Peyer's patch (tissue), 4 donors: ENCODE results near the gene IKBIP. TPM values are rescaled to one million over a fixed set of nuclear protein-coding genes. Genes with fewer than 3 reads are reported as not detected.

Source experiments
- DNase-seq, 3 donors: peaks; one replicate each; pipeline ENCODE4 v3.0.0-alpha.2; 2017 to 2019
- H3K27ac ChIP-seq, 4 donors: fragments of 200-600 bp; sonication (generic); one replicate each; pipeline ENCODE4 v1.5.1; 2016 to 2019
- H3K27me3 ChIP-seq, 2 donors: fragments of 200-600 bp; sonication (generic); one replicate each; pipeline ENCODE4 v1.5.1; 2019
- H3K36me3 ChIP-seq, 3 donors: fragments of 200-600 bp; sonication (generic); one replicate each; pipeline ENCODE4 v1.5.1; 2016 to 2019
- H3K4me1 ChIP-seq, 4 donors: fragments of 200-600 bp; sonication (generic); one replicate each; pipeline ENCODE4 v1.5.1; 2016 to 2019
- H3K4me3 ChIP-seq, 4 donors: fragments of 200-600 bp; sonication (generic); 1 replicate in 3 of 4; 2 replicates in 1 of 4; pipeline ENCODE4 v1.5.1; 2016 to 2019; ENCODE audit warnings: mild to moderate bottlenecking in 1 of 4
- H3K9me3 ChIP-seq, 4 donors: fragments of 200-600 bp; sonication (generic); one replicate each; pipeline ENCODE4 v1.5.1; 2016 to 2019; ENCODE audit warnings: mild to moderate bottlenecking in 1 of 4
- POLR2A ChIP-seq, 2 donors: fragments of 450-650 bp; IDR thresholded peaks; one replicate each; pipeline ENCODE4 v1.5.1; 2017; ENCODE audit warnings: antibody characterized with exemption in 2 of 2, mild to moderate bottlenecking in 2 of 2, moderate library complexity in 2 of 2
- total RNA-seq, 4 donors: library from RNA; depleted of rRNA; stranded (reverse); fragments of >200 nt; gene quantifications; one replicate each; pipeline ENCODE4 v1.1.0, GENCODE V29; 2016
- TF ChIP-seq, protein P1 (sequence below), 6 experiments: fragments of 450-650 bp in 4 of 6; fragments of 200-600 bp in 2 of 6; sonication (generic) in 1 of 6; IDR thresholded peaks; one replicate each; pipeline ENCODE4 v1.5.1; 2017 to 2019; ENCODE audit warnings: antibody characterized with exemption in 6 of 6, mild to moderate bottlenecking in 3 of 6, moderate library complexity in 1 of 6

IKBIP gene
- total RNA-seq, 4 donors from 2014 or later = 2.6 to 10.7 (median 3.8) TPM; not detected in 1

DNA sequence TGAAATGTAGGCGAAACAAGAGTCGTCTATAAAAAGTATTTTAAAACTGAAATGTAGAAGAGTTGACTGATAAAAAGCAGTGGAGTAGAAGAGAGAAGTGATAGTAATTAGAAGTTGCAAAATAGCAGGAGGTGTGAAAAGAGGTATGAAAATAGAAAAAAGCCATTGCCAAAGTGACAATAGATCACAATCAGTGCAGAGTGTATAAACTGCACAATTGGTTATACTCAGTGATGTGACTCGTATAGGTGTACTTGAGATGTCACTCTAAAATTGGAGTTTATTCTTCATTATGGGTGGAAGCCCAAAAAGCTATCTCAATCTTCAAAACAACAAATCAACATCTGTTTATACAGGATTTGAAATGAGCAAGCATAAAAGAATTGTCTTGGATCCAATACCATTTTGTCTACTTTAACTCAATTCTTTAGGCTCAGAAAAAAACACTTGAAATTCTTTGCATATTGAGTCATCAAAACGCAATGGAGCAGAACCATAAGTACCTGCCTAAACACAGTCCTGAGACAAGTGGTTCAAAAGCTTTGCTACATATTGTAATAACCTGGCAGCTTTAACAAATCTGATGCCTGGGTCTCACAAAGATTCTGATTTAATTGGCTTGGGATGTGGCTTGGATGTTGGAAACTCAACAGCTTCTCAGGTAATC is 8.8 kb downstream of the IKBIP start:
- TF ChIP-seq, protein P1, sequence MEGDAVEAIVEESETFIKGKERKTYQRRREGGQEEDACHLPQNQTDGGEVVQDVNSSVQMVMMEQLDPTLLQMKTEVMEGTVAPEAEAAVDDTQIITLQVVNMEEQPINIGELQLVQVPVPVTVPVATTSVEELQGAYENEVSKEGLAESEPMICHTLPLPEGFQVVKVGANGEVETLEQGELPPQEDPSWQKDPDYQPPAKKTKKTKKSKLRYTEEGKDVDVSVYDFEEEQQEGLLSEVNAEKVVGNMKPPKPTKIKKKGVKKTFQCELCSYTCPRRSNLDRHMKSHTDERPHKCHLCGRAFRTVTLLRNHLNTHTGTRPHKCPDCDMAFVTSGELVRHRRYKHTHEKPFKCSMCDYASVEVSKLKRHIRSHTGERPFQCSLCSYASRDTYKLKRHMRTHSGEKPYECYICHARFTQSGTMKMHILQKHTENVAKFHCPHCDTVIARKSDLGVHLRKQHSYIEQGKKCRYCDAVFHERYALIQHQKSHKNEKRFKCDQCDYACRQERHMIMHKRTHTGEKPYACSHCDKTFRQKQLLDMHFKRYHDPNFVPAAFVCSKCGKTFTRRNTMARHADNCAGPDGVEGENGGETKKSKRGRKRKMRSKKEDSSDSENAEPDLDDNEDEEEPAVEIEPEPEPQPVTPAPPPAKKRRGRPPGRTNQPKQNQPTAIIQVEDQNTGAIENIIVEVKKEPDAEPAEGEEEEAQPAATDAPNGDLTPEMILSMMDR (IDR thresholded peaks at IDR 0.05) = no peak
- TF ChIP-seq POLR2A (IDR thresholded peaks at IDR 0.05) = no peak
- no peaks in the 10 kb centered on the region for H3K27me3 ChIP-seq
- H3K36me3 ChIP-seq = no peaks in the 10 kb centered on the region

DNA sequence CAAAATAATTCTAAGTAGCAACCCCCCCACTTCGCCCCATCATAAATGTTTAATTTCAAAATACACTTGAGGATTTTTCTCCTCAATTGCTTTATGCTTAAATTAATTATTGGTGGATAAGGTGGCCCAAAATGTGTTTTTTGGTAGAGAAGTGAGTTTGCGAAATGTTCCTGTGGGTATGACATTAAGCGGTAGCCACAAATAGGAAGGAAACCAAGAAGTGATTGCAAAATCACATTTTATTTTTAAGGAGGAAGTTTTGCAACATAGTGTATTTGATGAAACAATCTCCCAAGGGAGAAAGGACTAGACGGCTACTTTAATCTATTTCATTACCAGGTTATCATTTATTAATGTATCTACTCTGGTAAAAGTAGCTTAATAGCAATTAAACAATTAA is 25.6 kb downstream of the IKBIP start:
- H3K27ac ChIP-seq = no peak overlapping the region
- TF ChIP-seq, protein P1 (IDR thresholded peaks at IDR 0.05) = no peak
- no peak for TF ChIP-seq POLR2A (IDR thresholded peaks at IDR 0.05)
- H3K27me3 ChIP-seq = no peaks in the 10 kb centered on the region
- no peaks in the 10 kb centered on the region for H3K36me3 ChIP-seq
- H3K4me3 ChIP-seq = no peak overlapping the region
- DNase-seq = no peak
- H3K4me1 ChIP-seq = no peaks in the 10 kb centered on the region
- no peaks in the 10 kb centered on the region for H3K9me3 ChIP-seq

More for the DNA sequence above, 8.8 kb downstream of the IKBIP start:
- Histone ChIP-seq H3K9me3 (no peaks in the 10 kb centered on the region), H3K27ac (no peak overlapping the region), H3K4me3 (no peak overlapping the region), H3K4me1 (no peaks in the 10 kb centered on the region)
- DNase-seq = no peak

DNA sequence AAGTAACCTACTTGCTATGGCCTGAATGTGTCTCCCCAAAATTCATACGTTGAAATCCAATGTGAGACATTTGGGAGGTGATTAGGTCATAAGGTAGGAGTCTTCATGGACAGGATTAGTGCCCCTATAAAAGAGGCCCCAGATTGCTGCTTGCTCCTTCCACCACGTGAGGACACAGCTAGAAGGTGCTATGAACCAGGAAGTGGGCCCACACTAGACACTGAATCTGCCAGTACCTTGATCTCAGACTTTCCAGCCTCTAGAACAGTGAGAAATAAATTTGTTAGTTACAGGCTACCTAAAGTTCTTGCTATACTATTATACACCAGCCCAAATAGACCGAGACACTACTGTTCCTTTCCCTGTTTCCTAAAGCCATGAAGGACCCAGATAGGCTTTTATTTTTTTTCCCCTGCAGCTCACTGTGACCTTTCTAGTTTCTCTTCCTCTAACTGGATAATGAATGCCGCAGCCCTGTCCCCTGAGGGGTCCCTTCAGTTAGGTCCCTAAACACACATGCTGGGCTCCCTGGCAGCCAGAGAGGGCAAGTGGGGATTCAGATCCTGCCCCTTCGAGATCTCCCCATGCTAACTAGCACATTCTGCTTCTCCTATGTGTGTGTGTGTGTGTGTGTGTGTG is 31.8 kb downstream of the IKBIP start:
- H3K27ac ChIP-seq = peak overlapping the region in 1 of 4 donors; percentile 57
- peak in 1 of 3 donors; percentile 49 for DNase-seq
- H3K27me3 ChIP-seq = no peaks in the 10 kb centered on the region
- no peaks in the 10 kb centered on the region for H3K4me1 ChIP-seq
- no peaks in the 10 kb centered on the region for H3K9me3 ChIP-seq
- no peak overlapping the region for H3K4me3 ChIP-seq
- TF ChIP-seq, protein P1 (IDR thresholded peaks at IDR 0.05) = no peak
- no peak for TF ChIP-seq POLR2A (IDR thresholded peaks at IDR 0.05)
- H3K36me3 ChIP-seq = no peaks in the 10 kb centered on the region

DNA sequence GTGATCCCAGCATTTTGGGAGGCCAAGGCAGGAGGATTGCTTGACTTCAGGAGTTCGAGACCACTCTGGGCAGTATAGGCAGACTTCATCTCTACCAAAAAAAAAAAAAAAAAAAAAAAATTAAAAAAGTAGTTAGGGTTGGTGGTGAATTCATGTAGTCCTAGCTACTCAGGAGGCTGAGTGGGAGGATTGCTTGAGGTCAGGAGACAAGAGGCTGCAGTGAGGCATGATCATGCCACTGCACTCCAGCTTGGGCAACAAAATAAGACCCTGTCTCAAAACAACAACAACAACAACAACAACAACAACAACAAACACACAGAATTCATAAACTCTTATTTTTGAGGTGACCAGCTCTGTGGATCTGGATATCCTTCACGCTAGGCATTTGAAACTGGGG is 34.0 kb downstream of the IKBIP start:
- Histone ChIP-seq H3K27ac (no peak overlapping the region), H3K36me3 (no peaks in the 10 kb centered on the region), H3K9me3 (no peaks in the 10 kb centered on the region), H3K27me3 (no peaks in the 10 kb centered on the region), H3K4me1 (no peaks in the 10 kb centered on the region), H3K4me3 (no peak overlapping the region)
- no peak for TF ChIP-seq POLR2A (IDR thresholded peaks at IDR 0.05)
- TF ChIP-seq, protein P1 (IDR thresholded peaks at IDR 0.05) = no peak
- DNase-seq = no peak

DNA sequence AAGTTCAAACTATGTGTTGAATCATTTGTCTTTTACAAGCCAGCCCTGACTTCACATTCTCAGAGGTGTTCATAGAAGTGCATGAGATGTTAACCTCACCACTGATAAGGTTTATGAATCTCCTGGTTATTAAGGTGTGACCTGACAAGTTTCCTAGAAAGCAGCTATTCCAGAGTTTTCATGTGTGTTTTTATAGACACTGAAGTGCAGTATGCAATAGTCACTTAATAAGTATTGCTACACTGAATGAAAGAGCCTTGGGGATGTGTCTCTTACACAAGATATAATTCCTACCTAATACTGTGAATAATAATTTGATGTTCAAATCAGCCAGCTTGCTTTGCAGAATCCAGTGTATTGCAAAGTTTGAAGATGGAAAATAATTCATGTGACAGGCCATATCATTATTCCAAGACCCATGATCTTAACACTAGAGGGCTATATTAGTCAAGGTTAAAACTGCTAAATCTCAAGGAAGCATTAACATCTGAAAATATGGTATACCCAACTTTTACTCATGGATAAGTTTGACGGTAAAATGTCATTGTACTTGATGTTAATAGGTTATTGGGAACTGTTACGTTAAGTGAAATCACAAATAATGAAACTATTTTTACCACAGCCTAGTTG is 38.1 kb downstream of the IKBIP start:
- no peaks in the 10 kb centered on the region for H3K9me3 ChIP-seq
- H3K4me1 ChIP-seq = no peaks in the 10 kb centered on the region
- H3K36me3 ChIP-seq = peaks cover 0 to 32% (median 0%) of the 10 kb centered on the region in 3 donors
- no peaks in the 10 kb centered on the region for H3K27me3 ChIP-seq
- H3K27ac ChIP-seq = no peak overlapping the region
- no peak for DNase-seq
- TF ChIP-seq POLR2A (IDR thresholded peaks at IDR 0.05) = no peak
- TF ChIP-seq, protein P1 (IDR thresholded peaks at IDR 0.05) = no peak
- H3K4me3 ChIP-seq = no peak overlapping the region
